Hepatocyte (in vitro differentiated cells): ENCODE results near the gene IGFBP1. TPM values are rescaled to one million over a fixed set of nuclear protein-coding genes. Genes with fewer than 3 reads are reported as not detected.

Source experiments
- DNase-seq: peaks from one replicate; pipeline ENCODE4 v3.0.0-alpha.2; 2016; ENCODE audit warnings: low spot score
- H2AFZ ChIP-seq: fragments of 200-600 bp; sonication (generic); 2 replicates; pipeline ENCODE4 v1.6.0; 2016; ENCODE audit warnings: antibody characterized with exemption, mild to moderate bottlenecking
- H3K27ac ChIP-seq: fragments of 200-600 bp; sonication (generic); 2 replicates; pipeline ENCODE4 v1.5.1; 2016; ENCODE audit warnings: mild to moderate bottlenecking
- H3K27me3 ChIP-seq: fragments of 200-600 bp; sonication (generic); 2 replicates; pipeline ENCODE4 v1.6.1; 2016
- H3K36me3 ChIP-seq: fragments of 200-600 bp; sonication (generic); replicated peaks from 2 replicates; pipeline ENCODE4 v1.5.1; 2016; ENCODE audit warnings: low read depth; ENCODE audit not compliant: insufficient read depth
- H3K4me1 ChIP-seq: fragments of 200-600 bp; sonication (generic); 2 replicates; pipeline ENCODE4 v1.5.1; 2016; ENCODE audit warnings: mild to moderate bottlenecking, moderate library complexity; ENCODE audit not compliant: insufficient read depth
- H3K4me2 ChIP-seq: fragments of 200-600 bp; sonication (generic); 2 replicates; pipeline ENCODE4 v1.6.0; 2016
- H3K4me3 ChIP-seq: fragments of 200-600 bp; sonication (generic); 2 replicates; pipeline ENCODE4 v1.5.1; 2016; ENCODE audit warnings: mild to moderate bottlenecking
- H3K79me2 ChIP-seq: fragments of 200-600 bp; sonication (generic); 2 replicates; pipeline ENCODE4 v1.6.0; 2017; ENCODE audit warnings: mild to moderate bottlenecking
- H3K9me2 ChIP-seq: fragments of 200-600 bp; sonication (generic); replicated peaks from 2 replicates; pipeline ENCODE4 v1.6.0; 2017; ENCODE audit warnings: mild to moderate bottlenecking; ENCODE audit not compliant: insufficient read depth
- H3K9me3 ChIP-seq: fragments of 200-600 bp; sonication (generic); 2 replicates; pipeline ENCODE4 v1.5.1; 2016; ENCODE audit warnings: low read depth, mild to moderate bottlenecking
- H4K20me1 ChIP-seq: fragments of 200-600 bp; sonication (generic); 2 replicates; pipeline ENCODE4 v1.6.0; 2016; ENCODE audit warnings: mild to moderate bottlenecking; ENCODE audit not compliant: insufficient read depth, poor library complexity, severe bottlenecking
- EZH2 ChIP-seq: fragments of 200-600 bp; sonication (generic); IDR thresholded peaks from 2 replicates; pipeline ENCODE4 v1.6.1; 2016; ENCODE audit warnings: antibody characterized with exemption, mild to moderate bottlenecking, borderline replicate concordance
- EZH2phosphoT487 ChIP-seq: fragments of 200-600 bp; sonication (generic); IDR thresholded peaks from one replicate; pipeline ENCODE4 v1.6.1; 2018; ENCODE audit warnings: antibody characterized with exemption, mild to moderate bottlenecking, low read depth, moderate library complexity; ENCODE audit not compliant: unreplicated experiment, severe bottlenecking
- WGBS: methylation state at CpG from one replicate; pipeline ENCODE4 v1.1.6; 2016; ENCODE audit warnings: low lambda C conversion rate; ENCODE audit errors: missing lambda C conversion rate; 5-methylcytosine and 5-hydroxymethylcytosine counted together
- polyA plus RNA-seq: library from polyadenylated mRNA; unstranded; fragments of >200 nt; fragmentation: Nextera tagmentation; extraction: Ambion mirVana; gene quantifications from 2 replicates; pipeline ENCODE4 v1.2.1, GENCODE V29; 2016
- total RNA-seq: library from RNA; depleted of rRNA; stranded (reverse); fragments of >200 nt; gene quantifications from 2 replicates; pipeline ENCODE4 v1.2.3, GENCODE V29; 2014
- TF ChIP-seq, protein P1 (sequence below): fragments of 200-600 bp; sonication (generic); IDR thresholded peaks from 2 replicates; pipeline ENCODE4 v1.5.1; 2016; ENCODE audit warnings: antibody characterized with exemption, mild to moderate bottlenecking; ENCODE audit not compliant: poor library complexity

The IGFBP1 gene
- total and polyA plus RNA-seq, 2 experiments from 2014 or later = 20.4 to 26.3 TPM

DNA sequence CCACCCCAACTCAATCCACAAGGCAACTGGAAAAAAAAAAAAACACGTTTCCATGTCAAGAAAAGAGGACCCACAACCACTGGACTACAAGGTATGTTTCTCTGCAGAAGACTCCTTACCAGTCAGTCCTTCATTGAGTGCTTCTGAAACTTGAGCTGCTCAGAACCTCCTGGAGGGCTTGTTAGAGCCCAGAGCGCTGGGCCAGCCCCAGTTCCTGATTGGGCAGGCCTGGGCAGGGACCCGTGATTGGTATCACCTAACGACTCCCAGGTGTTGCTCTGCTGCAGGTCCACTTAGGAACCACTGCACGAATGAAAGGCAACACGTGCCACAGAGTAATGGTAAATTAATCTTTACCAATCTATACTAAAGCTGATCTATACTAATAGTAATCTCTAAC, 14.9 kb upstream of the IGFBP1 start:
- DNase-seq = no peak
- Histone ChIP-seq H2AFZ (no peak overlapping the region), H3K4me2 (no peak overlapping the region), H3K9me3 (no peaks in the 10 kb centered on the region), H3K4me3 (no peak overlapping the region), H3K4me1 (no peaks in the 10 kb centered on the region), H4K20me1 (no peaks in the 10 kb centered on the region), H3K27ac (no peak overlapping the region), H3K36me3 (no peaks in the 10 kb centered on the region), H3K79me2 (no peaks in the 10 kb centered on the region), H3K27me3 (no peaks in the 10 kb centered on the region), H3K9me2 (no peaks in the 10 kb centered on the region)
- 81% methylated on average over 6 of the region's 6 CpGs for WGBS
- TF ChIP-seq, protein P1, sequence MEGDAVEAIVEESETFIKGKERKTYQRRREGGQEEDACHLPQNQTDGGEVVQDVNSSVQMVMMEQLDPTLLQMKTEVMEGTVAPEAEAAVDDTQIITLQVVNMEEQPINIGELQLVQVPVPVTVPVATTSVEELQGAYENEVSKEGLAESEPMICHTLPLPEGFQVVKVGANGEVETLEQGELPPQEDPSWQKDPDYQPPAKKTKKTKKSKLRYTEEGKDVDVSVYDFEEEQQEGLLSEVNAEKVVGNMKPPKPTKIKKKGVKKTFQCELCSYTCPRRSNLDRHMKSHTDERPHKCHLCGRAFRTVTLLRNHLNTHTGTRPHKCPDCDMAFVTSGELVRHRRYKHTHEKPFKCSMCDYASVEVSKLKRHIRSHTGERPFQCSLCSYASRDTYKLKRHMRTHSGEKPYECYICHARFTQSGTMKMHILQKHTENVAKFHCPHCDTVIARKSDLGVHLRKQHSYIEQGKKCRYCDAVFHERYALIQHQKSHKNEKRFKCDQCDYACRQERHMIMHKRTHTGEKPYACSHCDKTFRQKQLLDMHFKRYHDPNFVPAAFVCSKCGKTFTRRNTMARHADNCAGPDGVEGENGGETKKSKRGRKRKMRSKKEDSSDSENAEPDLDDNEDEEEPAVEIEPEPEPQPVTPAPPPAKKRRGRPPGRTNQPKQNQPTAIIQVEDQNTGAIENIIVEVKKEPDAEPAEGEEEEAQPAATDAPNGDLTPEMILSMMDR = no peak
- no peak for TF ChIP-seq EZH2
- no peak for TF ChIP-seq EZH2phosphoT487

DNA sequence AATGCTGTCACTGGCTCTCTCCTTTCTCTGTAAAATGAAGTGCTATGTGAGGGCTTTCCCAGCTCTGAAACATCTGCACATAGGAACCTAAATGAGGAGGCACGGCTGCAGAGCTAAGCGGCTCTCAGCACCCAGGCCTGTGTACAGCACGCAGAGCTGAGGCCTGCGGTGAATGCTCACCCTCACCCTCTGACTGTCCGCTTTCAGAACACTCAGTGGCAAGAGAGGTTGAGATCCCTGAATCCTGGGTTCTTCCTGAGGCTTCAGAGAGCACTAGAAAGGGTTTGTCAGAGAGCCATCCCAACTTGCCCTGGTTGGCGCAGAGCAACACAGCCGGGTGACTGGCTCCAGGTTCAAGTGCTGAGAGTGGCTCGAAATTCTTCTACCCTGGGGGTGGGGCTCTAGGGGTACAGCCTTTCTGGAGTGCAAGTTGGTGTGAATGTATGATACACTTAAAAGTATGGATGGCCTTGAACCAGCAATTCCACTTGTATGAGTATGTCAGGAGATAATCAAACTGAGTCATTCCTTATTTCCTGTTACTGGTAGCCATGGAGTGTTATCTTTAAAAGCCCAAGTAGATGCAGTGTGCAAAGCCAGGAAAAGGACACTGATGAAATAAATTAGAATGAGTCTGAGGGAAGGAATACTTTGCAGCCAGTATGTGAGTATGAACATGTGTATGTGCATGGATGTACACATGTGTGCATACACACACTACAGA, 13.7 kb upstream of the IGFBP1 start:
- Histone ChIP-seq H3K4me3 (no peak overlapping the region), H3K4me2 (no peak overlapping the region), H3K9me2 (no peaks in the 10 kb centered on the region), H3K79me2 (no peaks in the 10 kb centered on the region), H3K27ac (no peak overlapping the region), H4K20me1 (no peaks in the 10 kb centered on the region), H3K4me1 (no peaks in the 10 kb centered on the region), H2AFZ (no peak overlapping the region), H3K27me3 (no peaks in the 10 kb centered on the region), H3K36me3 (no peaks in the 10 kb centered on the region), H3K9me3 (no peaks in the 10 kb centered on the region)
- no peak for DNase-seq
- WGBS = 92% methylated on average over 8 of the region's 8 CpGs
- TF ChIP-seq EZH2phosphoT487 (no peak), EZH2 (no peak)
- TF ChIP-seq, protein P1 = no peak

DNA sequence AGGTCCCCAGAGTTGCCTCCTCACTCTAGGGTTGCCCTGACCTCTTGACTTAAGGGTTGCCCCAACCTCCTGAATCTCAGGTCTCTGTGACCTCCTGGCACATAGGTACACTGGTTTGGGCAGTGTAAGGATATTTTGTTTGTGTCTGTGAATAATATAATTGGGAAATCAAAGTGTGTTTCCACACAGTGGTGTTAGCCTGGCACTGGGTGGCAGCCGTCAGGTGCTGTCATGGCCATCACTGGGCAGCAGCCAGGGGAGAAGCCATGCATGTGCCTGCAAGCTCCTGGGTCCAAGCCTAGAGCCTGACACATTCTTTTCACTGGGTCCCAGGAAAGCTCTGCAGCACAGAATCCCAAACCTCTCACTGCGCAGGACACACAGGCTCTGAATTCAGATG, 11.8 kb upstream of the IGFBP1 start:
- H3K79me2 ChIP-seq = no peaks in the 10 kb centered on the region

More for the DNA sequence above, 11.8 kb upstream of the IGFBP1 start:
- no peaks in the 10 kb centered on the region for H4K20me1 ChIP-seq
- WGBS = 85% methylated on average over 2 of the region's 2 CpGs
- no peak overlapping the region for H3K4me2 ChIP-seq
- H3K27me3 ChIP-seq = no peaks in the 10 kb centered on the region
- TF ChIP-seq EZH2phosphoT487 (no peak), EZH2 (no peak)
- TF ChIP-seq, protein P1 = no peak
- DNase-seq = no peak
- H3K4me1 ChIP-seq = no peaks in the 10 kb centered on the region
- H3K9me3 ChIP-seq = no peaks in the 10 kb centered on the region
- H3K36me3 ChIP-seq = no peaks in the 10 kb centered on the region
- H3K27ac ChIP-seq = no peak overlapping the region
- H3K9me2 ChIP-seq = no peaks in the 10 kb centered on the region
- no peak overlapping the region for H2AFZ ChIP-seq
- no peak overlapping the region for H3K4me3 ChIP-seq
